Esophagus squamous epithelium (tissue), 4 donors: ENCODE results near the gene SGK1.

Experiments
- POLR2A ChIP-seq, 4 donors: fragments of 450-650 bp; IDR thresholded peaks; one replicate each; pipeline ENCODE4 v1.6.1; 2017; ENCODE audit warnings: antibody characterized with exemption in 4 of 4, mild to moderate bottlenecking in 4 of 4, moderate library complexity in 3 of 4
- TF ChIP-seq, protein P1 (sequence below), 6 experiments: fragments of 450-650 bp in 4 of 6; fragments of 200-600 bp in 2 of 6; sonication (generic) in 2 of 6; IDR thresholded peaks; one replicate each; pipeline ENCODE4 v1.5.1; 2016 to 2019; ENCODE audit warnings: antibody characterized with exemption in 6 of 6, mild to moderate bottlenecking in 4 of 6, moderate library complexity in 4 of 6

DNA sequence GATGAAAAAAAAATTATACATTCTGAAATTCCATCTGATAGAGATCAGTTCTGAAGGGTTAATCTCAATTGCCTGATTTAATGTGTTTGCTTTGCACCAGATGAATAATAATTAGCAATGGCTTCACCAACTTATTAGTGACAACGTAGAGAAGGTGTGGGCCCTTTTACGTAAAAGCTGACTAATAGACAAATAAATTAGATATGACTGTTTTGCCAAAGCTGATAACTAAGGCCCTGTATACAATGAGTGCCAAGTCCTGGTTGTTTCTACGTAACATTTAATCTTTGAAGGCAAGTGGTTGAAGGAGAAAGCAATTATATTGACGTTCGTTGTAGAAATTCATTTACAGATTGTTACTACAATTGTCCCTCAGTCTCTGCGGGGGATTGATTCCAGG lies 10.8 kb downstream of the SGK1 start:
- TF ChIP-seq POLR2A (IDR thresholded peaks at IDR 0.05) = no peak
- TF ChIP-seq, protein P1, sequence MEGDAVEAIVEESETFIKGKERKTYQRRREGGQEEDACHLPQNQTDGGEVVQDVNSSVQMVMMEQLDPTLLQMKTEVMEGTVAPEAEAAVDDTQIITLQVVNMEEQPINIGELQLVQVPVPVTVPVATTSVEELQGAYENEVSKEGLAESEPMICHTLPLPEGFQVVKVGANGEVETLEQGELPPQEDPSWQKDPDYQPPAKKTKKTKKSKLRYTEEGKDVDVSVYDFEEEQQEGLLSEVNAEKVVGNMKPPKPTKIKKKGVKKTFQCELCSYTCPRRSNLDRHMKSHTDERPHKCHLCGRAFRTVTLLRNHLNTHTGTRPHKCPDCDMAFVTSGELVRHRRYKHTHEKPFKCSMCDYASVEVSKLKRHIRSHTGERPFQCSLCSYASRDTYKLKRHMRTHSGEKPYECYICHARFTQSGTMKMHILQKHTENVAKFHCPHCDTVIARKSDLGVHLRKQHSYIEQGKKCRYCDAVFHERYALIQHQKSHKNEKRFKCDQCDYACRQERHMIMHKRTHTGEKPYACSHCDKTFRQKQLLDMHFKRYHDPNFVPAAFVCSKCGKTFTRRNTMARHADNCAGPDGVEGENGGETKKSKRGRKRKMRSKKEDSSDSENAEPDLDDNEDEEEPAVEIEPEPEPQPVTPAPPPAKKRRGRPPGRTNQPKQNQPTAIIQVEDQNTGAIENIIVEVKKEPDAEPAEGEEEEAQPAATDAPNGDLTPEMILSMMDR (IDR thresholded peaks at IDR 0.05) = no peak
